ENCODE measurements around the gene PCLO.
"Not testable (repeated sequence)": the region's sequence is repeated elsewhere in the genome, so short reads cannot be mapped to it uniquely, and the experiment has no call there.

PCLO gene

DNA sequence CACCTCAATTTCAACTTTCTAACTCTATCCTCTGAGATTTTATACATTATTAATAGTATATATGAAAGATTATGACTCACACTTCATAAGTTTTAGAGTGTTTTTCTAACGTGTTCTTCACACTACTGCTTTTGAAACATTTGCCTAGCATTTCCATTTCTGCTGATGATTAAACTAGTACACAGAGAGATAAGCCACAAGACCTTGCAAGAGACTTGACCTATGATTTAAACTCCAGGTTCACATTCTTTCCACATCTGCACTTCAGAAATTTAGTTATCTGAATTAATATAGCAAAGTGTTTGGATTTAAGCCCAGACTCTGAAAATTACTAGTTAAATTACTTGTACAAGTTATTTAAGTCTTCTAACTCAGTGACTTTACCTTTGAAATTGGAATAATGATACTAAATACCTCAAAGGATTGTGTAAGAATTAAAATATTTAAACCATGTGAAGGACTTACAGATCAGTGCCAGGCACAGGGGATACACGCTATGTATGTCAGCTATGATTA lies 66.6 kb downstream of the PCLO start:
- TF ChIP-seq CTCF (IDR thresholded peaks at IDR 0.05; ENCODE audit: insufficient read depth, low read depth, low read length, missing control alignments), result no peak
- no peak overlapping the region for H3K4me3 ChIP-seq (ENCODE audit: low read length)
- DNase-seq (ENCODE audit: low read depth), result no peak

- no peak overlapping the region for H3K4me3 ChIP-seq (ENCODE audit: low read length)
- TF ChIP-seq CTCF (IDR thresholded peaks at IDR 0.05; ENCODE audit: insufficient read depth, low read depth, low read length, missing control alignments), result no peak
Observed at GRCh38 chr7:83085299-83085698, 77.4 kb downstream of the PCLO start.

DNA sequence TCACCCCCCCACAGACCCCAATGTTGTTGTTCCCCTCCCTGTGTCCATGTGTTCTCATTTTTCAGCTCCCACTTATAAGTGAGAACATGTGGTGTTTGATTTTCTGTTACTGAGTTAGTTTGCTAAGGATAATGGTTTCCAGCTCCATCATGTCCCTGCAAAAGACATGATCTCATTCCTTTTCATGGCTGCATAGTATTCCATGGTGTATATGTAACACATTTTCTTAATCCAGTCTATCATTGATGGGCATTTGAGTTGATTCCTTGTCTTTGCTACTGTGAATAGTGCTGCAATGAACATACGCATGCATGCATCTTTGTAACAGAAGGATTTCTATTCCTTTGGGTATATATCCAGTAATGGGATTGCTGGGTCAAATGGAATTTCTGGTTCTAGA lies 82.8 kb downstream of the PCLO start:
- not testable (repeated sequence) for DNase-seq (ENCODE audit: low read depth); H3K4me3 ChIP-seq (ENCODE audit: low read length)

More at GRCh38 chr7:83085299-83085698, 77.4 kb downstream of the PCLO start:
- DNase-seq (ENCODE audit: low read depth), result no peak

- H3K4me3 ChIP-seq (ENCODE audit: low read length), result no peak overlapping the region
- TF ChIP-seq CTCF (IDR thresholded peaks at IDR 0.05; ENCODE audit: insufficient read depth, low read depth, low read length, missing control alignments), result no peak
- peak; percentile 1 for DNase-seq (ENCODE audit: low read depth)
Observed at GRCh38 chr7:83077328-83077727, 85.4 kb downstream of the PCLO start.

- DNase-seq (ENCODE audit: low read depth), result peak; percentile 49
- TF ChIP-seq CTCF (IDR thresholded peaks at IDR 0.05; ENCODE audit: insufficient read depth, low read depth, low read length, missing control alignments), result peak; percentile 39
- no peak overlapping the region for H3K4me3 ChIP-seq (ENCODE audit: low read length)
Observed at GRCh38 chr7:83072576-83073517, 89.8 kb downstream of the PCLO start.

DNA sequence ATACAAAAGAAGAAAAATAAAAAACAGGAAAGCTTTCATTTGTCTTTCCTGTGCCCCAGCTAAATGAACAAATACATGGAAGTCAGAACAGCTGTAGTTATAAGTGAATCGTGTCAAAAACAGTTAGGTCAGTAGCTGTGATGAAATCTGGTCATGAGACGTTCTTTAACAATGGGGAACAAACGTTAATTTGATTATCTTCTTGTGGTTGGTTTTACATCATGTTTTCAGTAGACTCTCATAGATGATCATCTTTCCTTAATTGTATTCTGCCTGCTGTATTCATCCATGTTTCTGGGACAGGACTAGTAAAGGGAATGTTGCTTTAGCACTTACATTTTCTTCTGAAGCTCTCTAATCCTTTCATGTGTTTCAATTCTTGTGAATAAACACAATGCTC lies 97.0 kb downstream of the PCLO start:
- DNase-seq (ENCODE audit: low read depth), result peak; percentile 30
- TF ChIP-seq CTCF (IDR thresholded peaks at IDR 0.05; ENCODE audit: insufficient read depth, low read depth, low read length, missing control alignments), result no peak
- H3K4me3 ChIP-seq (ENCODE audit: low read length), result no peak overlapping the region

DNA sequence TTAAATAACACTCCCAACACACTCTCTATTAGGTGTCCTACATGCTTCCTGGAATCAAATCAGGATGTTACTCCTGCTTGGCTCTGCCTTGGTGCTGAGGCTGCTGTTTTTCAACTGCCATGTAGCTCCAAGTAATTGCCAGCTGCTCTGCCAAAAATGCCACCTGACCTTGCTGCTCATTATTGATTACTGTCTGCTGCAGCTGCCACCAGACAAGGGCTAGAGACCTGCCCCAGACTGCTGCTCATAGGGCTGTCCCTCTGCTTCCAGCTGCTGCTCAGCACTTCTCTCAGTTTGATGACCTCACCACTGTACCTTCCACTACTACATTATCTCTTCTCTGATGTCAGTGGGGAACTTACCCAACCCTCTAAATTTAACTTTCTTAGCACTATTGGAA lies 102.5 kb downstream of the PCLO start:
- no peak for TF ChIP-seq CTCF (IDR thresholded peaks at IDR 0.05; ENCODE audit: insufficient read depth, low read depth, low read length, missing control alignments)
- no peak for DNase-seq (ENCODE audit: low read depth)

More for the DNA sequence above, 102.5 kb downstream of the PCLO start:
- H3K4me3 ChIP-seq (ENCODE audit: low read length), result no peak overlapping the region

Data from epithelial cell of esophagus (primary cell).